Activated CD4-positive, alpha-beta T cell treated with anti-CD3 and anti-CD28 coated beads, Interleukin-2, amount 50 U/mL, for 16 hours (primary cell): Measurements from ENCODE around the gene SERPINF2.
"Not testable (repeated sequence)": the region's sequence is repeated elsewhere in the genome, so short reads cannot be mapped to it uniquely, and the experiment has no call there.

Experiments used
- DNase-seq: peaks from one replicate; pipeline ENCODE4 v3.0.0-alpha.2; 2020

SERPINF2 gene

GRCh38 chr17:1736348-1737281, 6.1 kb upstream of the SERPINF2 start:
- DNase-seq: no peak

- DNase-seq: no peak
These were observed 5.0 kb upstream of the SERPINF2 start for GRCh38 chr17:1737531-1738291.

- not testable (repeated sequence) for DNase-seq
These were observed 772 bp upstream of the SERPINF2 start for GRCh38 chr17:1741899-1742298.

DNA sequence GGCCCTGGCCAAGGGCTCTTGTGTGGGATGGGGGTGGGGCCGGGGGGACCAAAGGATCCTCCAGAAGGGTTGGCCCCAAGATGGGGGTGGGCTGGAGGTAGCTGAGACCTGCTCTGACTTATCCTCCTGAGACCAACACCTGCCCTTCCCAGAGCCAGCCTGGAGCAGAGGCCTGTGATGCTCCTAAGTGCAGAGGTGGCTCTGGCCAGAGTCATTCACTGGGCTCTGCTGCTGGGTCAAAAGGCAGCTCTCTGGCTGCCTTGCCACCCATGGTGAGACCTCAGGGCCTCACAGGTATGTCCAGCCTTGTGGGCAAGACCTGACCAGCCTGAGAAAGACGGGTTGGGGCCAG, 393 bp downstream of the SERPINF2 start:
- no peak for DNase-seq

- DNase-seq: no peak
These were observed 2.2 kb downstream of the SERPINF2 start for GRCh38 chr17:1744551-1745512.

DNA sequence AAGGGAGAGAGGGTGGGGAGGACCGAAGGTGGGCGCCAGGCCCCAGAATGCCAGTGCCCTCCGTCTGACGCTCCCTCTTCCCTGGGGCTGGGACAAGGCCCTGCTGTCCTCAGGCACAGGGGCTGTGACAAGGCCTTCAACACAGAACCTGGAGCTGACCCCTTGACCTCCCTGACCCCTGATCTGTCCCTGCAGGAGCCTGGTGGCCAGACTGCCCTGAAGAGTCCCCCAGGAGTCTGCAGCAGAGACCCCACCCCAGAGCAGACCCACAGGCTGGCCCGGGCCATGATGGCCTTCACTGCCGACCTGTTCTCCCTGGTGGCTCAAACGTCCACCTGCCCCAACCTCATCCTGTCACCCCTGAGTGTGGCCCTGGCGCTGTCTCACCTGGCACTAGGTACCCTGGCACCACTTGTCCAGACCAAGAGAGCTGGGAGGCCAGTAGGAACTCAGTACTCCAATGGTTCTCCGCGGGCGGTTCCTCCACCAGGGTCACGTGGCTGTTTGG, 2.9 kb downstream of the SERPINF2 start:
- no peak for DNase-seq

DNA sequence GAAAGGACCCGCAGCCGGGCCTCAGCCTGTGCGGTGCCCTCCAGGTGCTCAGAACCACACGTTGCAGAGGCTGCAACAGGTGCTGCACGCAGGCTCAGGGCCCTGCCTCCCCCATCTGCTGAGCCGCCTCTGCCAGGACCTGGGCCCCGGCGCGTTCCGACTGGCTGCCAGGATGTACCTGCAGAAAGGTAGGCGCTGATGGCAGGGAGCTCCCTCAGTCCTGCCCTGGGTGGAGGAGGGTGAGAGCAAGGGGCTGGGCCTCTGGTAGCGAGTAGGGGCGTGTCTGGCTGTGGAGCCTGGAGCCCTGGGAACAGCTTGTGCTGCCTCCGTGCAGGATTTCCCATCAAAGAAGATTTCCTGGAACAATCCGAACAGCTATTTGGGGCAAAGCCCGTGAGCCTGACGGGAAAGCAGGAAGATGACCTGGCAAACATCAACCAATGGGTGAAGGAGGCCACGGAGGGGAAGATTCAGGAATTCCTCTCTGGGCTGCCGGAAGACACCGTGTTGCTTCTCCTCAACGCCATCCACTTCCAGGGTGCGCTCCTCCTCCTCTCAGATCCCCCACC, 4.4 kb downstream of the SERPINF2 start:
- DNase-seq: no peak

GRCh38 chr17:1750628-1751027, 8.0 kb downstream of the SERPINF2 start:
- DNase-seq: no peak

DNA sequence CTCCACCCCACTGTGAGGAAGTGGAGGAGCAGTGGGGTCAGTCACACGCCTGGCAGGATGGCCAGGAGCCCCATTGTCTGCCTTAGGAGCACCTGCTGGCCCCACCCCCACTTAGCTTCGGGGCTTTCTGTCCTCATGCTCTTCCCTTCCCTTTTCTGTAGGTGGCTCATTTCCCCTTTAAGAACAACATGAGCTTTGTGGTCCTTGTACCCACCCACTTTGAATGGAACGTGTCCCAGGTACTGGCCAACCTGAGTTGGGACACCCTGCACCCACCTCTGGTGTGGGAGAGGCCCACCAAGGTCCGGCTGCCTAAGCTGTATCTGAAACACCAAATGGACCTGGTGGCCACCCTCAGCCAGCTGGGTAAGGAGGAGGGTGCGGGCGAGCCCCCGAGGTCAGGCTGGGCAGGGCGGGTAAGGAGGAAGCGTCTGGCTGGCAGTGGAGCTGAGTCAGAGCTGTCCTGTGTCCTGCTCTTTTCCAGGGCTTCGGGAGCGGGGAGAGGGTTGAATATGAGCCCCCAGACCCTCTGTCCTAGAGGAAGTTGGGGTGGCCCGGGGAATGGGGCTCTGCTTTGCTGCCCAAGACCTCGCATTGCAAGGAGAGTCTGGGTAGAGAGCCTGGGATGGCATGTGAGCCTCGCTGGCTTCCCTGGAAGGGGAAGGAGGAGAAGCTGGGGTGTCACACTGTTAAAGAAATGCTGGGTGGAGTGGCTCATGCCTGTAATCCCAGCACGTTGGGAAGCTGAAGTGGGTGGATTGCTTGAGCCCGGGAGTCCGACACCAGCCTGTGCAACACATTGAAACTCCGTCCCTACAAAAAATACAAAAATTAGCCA, 10.0 kb downstream of the SERPINF2 start:
- DNase-seq: no peak

DNA sequence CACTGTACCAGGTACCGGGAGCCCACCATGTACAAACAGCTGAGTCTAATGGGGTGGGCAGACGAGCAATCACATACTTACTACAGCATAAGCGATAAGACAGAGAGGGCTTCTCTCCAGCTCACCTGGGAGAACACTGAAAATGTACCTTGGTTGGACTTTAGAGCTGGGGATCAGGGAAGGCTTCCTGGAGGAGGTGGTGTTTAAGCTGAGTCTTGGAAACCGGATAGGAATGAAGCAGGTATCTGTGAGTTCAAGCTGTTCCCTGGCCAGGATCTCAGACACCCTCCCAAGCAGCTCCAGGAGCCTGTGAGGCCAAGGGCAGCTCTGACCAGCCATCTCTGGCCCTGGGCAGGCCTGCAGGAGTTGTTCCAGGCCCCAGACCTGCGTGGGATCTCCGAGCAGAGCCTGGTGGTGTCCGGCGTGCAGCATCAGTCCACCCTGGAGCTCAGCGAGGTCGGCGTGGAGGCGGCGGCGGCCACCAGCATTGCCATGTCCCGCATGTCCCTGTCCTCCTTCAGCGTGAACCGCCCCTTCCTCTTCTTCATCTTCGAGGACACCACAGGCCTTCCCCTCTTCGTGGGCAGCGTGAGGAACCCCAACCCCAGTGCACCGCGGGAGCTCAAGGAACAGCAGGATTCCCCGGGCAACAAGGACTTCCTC, 11.2 kb downstream of the SERPINF2 start:
- DNase-seq: no peak

- no peak for DNase-seq
These were observed 11.9 kb downstream of the SERPINF2 start for GRCh38 chr17:1754430-1755112.

GRCh38 chr17:1755252-1755826, 12.7 kb downstream of the SERPINF2 start:
- DNase-seq: no peak

- no peak for DNase-seq
These were observed 13.2 kb downstream of the SERPINF2 start for GRCh38 chr17:1755827-1756262.

GRCh38 chr17:1758807-1759206, 16.1 kb downstream of the SERPINF2 start:
- DNase-seq: no peak

DNA sequence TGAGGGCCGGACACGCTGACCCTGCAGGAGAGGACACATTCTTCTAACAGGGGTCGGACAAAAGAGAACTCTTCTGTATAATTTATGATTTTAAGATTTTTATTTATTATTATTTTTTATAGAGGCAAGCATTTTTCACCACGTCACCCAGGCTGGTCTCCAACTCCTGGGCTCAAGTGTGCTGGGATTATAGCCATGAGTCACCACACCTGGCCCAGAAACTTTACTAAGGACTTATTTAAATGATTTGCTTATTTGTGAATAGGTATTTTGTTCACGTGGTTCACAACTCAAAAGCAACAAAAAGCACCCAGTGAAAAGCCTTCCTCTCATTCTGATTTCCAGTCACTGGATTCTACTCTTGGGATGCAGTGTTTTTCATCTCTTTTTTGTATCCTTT, 16.9 kb downstream of the SERPINF2 start:
- no peak for DNase-seq

DNA sequence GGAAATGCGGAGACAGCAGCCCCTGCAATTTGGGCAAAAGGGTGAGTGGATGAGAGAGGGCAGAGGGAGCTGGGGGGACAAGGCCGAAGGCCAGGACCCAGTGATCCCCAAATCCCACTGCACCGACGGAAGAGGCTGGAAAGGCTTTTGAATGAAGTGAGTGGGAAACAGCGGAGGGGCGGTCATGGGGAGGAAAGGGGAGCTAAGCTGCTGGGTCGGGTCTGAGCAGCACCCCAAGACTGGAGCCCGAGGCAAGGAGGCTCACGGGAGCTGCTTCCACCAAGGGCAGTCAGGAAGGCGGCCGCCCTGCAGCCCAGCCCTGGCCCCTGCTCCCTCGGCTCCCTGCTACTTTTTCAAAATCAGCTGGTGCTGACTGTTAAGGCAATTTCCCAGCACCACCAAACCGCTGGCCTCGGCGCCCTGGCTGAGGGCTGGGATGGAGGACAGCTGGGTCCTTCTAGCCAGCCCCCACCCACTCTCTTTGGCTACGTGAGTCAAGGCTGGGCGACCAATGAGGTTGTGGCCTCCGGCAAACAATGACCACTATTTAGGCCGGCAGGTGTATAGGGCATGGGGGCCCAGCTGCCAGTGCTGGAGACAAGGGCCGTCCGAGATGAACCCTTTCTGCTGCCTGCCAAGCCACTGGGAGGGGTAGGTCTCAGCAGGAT, 19.7 kb downstream of the SERPINF2 start:
- no peak for DNase-seq

DNA sequence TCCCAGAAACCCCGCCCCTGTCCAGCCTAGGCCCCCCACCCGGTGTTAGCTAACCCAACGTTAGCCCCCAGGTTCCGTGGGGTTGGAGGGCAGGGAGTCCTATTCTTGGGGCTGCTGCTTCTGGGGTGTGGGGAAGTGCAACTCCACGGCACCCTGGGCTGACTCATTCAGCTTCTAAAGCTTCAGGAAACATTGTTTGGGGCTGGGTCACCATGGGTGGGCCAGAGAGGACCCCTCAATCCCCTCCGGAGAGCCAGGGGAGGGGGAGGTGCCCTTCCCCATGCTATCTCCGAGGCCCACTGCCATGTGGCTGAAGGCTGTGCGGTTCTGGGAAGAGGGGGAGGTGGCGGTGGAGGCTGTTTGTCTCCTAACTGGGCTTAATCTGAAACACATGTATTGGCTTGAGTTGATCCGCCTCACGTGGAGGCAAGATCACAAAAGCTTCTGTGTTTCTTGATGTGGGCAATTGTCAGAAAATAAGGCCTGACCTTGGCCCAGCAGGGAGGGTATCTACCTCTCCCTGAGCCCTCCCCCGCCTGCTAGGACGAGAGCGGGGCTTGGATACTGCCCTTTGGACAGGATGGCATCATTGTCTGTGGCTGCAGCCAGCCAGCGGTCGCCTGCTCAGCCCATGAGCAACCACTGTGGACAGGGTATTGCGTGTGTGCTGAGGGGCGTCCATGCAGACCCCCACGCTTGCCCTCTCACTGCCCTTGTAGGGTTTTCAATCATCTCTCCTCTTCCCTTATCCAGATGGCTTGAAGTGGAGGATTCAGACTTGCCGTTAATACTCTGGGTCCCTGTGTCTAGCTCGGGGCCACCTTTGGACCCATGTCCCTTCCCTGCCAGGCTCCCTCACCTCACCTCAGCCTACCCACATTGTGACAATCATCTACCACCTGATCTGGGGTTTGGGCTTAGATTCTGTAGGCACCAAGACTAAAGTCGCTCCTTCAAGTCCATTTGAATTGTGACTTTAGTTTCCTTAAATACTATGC, 20.5 kb downstream of the SERPINF2 start:
- no peak for DNase-seq

DNA sequence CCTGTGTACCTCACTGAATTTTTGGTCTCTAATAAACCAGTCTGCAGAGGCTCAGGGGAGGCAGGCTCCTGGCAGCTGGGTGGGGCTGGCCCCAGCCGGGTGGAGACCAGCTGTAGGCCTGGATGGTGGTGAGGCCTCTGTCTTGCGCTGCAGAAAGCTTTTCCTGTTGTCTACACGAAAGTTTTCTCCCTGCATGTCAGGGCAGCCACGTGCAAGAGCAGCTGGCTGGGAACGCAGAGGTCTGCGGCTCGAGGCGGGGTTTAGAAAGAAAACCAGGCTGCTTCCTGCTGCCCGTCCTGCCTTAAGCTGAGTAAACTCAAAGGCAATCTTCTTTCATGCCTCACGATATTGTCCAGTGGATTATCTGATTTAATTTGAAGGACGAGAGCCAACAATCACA, 21.6 kb downstream of the SERPINF2 start:
- peak; percentile 48 for DNase-seq
